ENCODE measurements around the gene EBLN2.
"Not testable (repeated sequence)": the region's sequence is repeated elsewhere in the genome, so short reads cannot be mapped to it uniquely, and the experiment has no call there.

Gene EBLN2

DNA sequence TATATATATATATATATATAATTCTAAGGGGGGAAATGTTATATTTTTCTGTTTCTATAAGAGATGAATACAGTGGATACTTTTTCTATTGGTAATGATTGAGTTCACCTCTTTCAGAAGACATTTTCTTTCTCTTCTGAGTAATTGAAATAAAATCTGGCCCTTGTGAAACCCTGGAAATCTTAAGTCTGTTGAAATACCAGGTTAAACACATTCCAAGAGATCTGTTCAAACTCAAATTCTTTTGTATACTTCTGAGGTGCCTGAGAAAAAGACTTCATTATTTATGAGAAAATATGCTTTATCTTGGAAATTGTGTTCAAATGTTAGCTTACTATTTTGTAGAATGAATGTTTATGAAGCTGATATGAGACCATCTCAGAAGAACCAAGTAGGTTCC lies 4.8 kb downstream of the EBLN2 start:
- DNase-seq = not testable (repeated sequence)

DNA sequence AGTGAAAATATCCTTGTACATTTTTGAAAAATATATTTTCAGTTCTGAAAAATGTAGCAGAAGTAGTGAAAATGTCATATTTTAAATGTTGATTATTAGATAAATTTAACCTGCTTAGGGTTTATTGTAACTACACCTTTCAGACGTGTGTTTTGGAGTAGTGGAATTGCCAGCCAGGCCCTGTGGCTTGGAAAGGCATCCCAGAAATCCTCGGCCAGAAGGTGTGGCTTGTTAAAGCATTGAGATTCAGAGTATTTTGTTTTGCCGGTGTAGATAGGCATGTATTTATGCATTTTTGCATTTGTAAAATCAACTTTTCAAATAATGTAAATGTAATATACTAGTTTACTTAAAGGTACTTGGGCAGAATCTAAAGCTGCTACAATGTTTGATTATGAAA lies 7.0 kb downstream of the EBLN2 start:
- no peak for DNase-seq

GRCh38 chr3:73069187-73069586 lies 7.7 kb downstream of the EBLN2 start:
- no peak for DNase-seq

DNA sequence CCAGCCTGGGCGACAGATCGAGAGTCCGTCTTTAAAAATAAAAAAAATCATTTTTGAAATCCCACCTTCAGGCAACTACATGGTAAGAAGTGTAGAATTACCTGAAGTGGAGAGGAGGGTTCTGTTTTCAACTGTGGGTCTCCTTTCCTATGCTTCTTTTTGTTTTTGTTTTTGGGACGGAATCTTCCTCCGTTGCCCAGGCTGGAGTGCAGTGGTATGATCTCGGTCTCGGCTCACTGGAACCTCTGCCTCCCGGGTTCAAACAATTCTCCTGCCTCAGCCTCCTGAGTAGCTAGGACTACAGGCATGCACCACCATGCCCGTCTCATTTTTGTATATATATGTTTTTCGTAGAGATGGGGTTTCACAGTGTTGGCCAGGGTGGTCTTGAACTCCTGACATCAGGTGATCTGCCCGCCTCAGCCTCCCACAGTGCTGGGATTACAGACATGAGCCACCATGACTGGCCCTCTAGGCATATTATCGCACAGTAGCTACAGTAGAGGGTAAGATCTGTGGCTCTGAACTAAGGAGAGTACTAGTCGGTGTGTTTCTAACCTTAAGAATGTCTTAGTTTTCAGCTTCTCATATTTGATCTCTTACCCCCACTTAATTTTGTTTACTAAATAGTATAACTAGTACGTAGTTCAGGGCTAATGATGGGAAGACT lies 8.5 kb downstream of the EBLN2 start:
- no peak for DNase-seq

GRCh38 chr3:73070675-73071575 lies 9.5 kb downstream of the EBLN2 start:
- DNase-seq = no peak

DNA sequence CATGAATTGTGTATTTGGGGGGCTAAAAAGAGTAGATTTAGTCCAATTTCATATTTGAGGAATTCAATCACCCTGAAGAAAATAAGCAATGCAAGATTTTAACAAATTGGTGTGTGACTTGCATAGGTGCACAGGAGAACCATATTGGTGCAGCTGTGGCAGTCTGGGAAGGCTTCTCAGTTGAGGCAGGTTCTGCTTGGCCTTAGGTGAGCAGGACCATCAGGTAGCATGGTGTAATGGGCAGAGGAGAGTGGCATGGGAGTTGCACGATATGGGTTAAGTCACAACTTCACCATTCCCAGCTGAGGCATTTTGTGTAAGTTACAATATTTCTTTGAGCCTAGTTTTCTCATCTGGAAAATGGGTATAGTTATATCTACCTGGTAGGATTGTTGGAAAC lies 10.5 kb downstream of the EBLN2 start:
- DNase-seq = no peak

- DNase-seq = peak; percentile 58
Observed at GRCh38 chr3:73072634-73073033, 11.2 kb downstream of the EBLN2 start.

GRCh38 chr3:73073091-73073707 lies 11.7 kb downstream of the EBLN2 start:
- peak; percentile 57 for DNase-seq

GRCh38 chr3:73074781-73075180 lies 13.3 kb downstream of the EBLN2 start:
- DNase-seq = no peak

- DNase-seq = no peak
Observed at GRCh38 chr3:73080216-73080966, 18.9 kb downstream of the EBLN2 start.

- no peak for DNase-seq
Observed at GRCh38 chr3:73081140-73081539, 19.7 kb downstream of the EBLN2 start.

DNA sequence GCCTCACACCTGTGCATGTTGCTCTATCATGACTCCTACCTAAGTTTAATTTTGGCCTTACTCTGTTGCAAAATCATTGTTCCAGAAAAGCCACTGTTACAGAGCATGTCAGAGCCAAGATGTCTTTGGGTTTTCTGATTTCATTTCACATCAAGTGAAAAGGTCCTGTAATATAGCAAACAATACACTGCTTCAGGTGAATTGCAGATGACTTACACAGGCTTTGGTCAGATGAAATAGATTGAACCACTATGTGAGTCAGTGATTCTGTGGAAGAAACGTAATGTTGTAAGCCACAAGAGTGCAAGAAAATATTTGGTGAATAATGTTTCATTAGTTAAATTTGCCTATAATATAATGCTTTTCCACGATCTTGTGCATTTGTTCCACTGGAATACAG lies 22.7 kb downstream of the EBLN2 start:
- no peak for DNase-seq

- DNase-seq = peak; percentile 45
Observed at GRCh38 chr3:73086071-73086494, 24.6 kb downstream of the EBLN2 start.

- DNase-seq = peak; percentile 43
Observed at GRCh38 chr3:73094129-73094528, 32.7 kb downstream of the EBLN2 start.

DNA sequence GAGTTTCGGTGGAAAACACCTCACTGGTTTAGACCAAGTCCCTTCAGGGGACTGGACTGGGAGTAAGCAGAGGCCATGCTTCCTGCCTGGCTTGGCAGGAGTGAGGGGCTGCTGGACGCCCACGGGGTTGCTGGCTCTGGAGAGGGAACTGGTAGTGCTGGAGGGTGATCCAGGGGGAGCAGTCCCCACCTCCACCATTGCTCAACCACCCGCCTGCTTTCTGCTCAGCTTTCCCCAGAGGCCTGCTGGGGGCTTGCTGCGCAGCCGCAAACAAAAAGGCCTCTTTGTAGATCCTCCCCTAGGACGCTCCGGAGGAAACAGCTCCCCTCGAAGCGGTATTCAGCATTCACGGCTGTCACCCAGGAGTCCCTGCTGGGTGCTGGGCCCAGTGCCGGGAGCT lies 33.5 kb downstream of the EBLN2 start:
- no peak for DNase-seq

GRCh38 chr3:73096169-73096568 lies 34.7 kb downstream of the EBLN2 start:
- DNase-seq = no peak

DNA sequence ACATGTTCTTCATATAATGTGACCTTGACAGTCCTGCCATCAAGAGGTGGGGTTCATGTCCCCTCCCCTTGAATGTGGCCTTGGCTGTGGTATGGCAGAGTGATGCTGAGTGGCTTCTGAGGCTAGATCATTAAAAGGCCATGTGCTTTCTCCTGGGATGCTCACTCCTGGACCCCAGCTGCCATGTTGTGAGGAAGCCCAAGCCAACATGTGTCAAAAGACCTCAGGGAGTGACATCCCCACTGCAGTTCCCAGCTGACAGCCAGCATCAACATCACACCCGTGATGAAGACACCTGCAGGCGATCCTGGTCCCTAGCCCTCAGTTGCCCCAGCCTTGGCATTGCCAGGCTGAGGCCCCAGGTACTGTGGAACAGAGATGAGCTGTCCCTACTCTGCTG lies 36.6 kb downstream of the EBLN2 start:
- DNase-seq = no peak

GRCh38 chr3:73098873-73099272 lies 37.4 kb downstream of the EBLN2 start:
- no peak for DNase-seq

- DNase-seq = peak; percentile 79
Observed at GRCh38 chr3:73100741-73101559, 39.5 kb downstream of the EBLN2 start.

GRCh38 chr3:73101881-73102280 lies 40.4 kb downstream of the EBLN2 start:
- no peak for DNase-seq

DNA sequence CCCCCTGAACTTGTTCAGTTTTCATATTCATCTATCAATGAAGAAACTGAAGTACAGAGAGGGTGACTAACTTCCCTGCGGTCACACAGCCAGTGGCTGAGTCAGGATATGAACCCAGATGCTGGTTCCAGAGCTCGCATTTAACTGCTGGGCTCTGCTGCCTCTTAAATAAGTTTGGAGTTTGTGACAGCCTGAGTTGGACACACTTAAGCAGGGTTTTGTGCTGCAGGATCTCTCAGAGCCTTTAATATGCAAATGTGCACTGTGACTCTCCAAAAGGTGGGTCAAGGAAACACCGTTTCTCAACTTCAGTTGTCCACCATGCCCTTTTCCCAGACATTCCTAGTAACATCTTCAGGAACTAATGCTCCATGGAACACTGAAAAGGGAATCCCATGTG lies 45.8 kb downstream of the EBLN2 start:
- DNase-seq = no peak

DNA sequence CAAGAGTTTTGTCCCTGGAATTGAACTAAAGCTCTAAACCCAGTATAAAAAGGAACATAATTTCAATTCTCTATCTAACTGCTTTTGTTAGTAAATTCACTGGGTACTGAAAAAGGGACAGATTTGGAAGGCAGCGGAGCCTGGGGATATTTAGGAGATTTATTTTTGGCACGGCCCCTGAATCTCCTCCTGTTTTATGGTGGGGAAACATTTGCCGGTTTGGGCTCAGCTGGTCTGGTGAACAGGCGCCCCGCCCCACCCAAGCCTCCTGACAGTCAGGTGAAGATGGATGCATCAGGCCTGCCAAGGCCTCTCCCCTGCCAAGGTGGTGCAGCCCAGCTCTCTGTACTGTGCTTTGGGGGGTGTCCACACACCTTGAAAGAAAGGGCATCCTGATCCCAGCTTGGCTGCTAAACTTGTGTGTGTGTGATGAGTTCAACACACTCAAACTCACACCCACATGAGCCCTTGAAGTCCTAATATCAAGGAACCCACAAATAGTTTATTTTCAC lies 46.3 kb downstream of the EBLN2 start:
- DNase-seq = no peak
